Chondrocyte (in vitro differentiated cells): Measurements from ENCODE around the gene CARNS1. TPM values are rescaled to one million over a fixed set of nuclear protein-coding genes. Genes with fewer than 3 reads are reported as not detected.

Experiments
- DNase-seq: peaks from one replicate; pipeline ENCODE4 v3.0.0; 2021; ENCODE audit warnings: mixed read lengths, low spot score
- H3K27ac Mint-ChIP-seq: one replicate; pipeline ENCODE4 v1.8.0; 2021; ENCODE audit warnings: mild to moderate bottlenecking, moderate library complexity, mixed read lengths; ENCODE audit not compliant: unreplicated experiment
- H3K27me3 Mint-ChIP-seq: 2 replicates; pipeline ENCODE4 v1.8.0; 2021; ENCODE audit warnings: low read depth, mixed read lengths
- H3K36me3 Mint-ChIP-seq: 2 replicates; pipeline ENCODE4 v1.8.0; 2021; ENCODE audit warnings: low read depth, mixed read lengths
- H3K4me1 Mint-ChIP-seq: 2 replicates; pipeline ENCODE4 v1.8.0; 2021; ENCODE audit warnings: low read depth, mild to moderate bottlenecking, mixed read lengths
- H3K4me3 Mint-ChIP-seq: one replicate; pipeline ENCODE4 v1.8.0; 2021; ENCODE audit warnings: mild to moderate bottlenecking, moderate library complexity, mixed read lengths; ENCODE audit not compliant: unreplicated experiment
- H3K9me3 Mint-ChIP-seq: 2 replicates; pipeline ENCODE4 v1.8.0; 2021; ENCODE audit warnings: low read depth, mixed read lengths
- total RNA-seq: library from RNA; stranded (reverse); gene quantifications from 3 replicates; pipeline ENCODE4 v1.2.1, GENCODE V29; 2021
- TF ChIP-seq, protein P1 (sequence below): fragments of 200-600 bp; sonication (generic); IDR thresholded peaks from 2 replicates; pipeline ENCODE4 v1.5.0; 2021; ENCODE audit warnings: antibody characterized with exemption, mild to moderate bottlenecking, moderate library complexity

Gene CARNS1
- total RNA-seq, 1 donor from 2014 or later = 1.8 TPM

DNA sequence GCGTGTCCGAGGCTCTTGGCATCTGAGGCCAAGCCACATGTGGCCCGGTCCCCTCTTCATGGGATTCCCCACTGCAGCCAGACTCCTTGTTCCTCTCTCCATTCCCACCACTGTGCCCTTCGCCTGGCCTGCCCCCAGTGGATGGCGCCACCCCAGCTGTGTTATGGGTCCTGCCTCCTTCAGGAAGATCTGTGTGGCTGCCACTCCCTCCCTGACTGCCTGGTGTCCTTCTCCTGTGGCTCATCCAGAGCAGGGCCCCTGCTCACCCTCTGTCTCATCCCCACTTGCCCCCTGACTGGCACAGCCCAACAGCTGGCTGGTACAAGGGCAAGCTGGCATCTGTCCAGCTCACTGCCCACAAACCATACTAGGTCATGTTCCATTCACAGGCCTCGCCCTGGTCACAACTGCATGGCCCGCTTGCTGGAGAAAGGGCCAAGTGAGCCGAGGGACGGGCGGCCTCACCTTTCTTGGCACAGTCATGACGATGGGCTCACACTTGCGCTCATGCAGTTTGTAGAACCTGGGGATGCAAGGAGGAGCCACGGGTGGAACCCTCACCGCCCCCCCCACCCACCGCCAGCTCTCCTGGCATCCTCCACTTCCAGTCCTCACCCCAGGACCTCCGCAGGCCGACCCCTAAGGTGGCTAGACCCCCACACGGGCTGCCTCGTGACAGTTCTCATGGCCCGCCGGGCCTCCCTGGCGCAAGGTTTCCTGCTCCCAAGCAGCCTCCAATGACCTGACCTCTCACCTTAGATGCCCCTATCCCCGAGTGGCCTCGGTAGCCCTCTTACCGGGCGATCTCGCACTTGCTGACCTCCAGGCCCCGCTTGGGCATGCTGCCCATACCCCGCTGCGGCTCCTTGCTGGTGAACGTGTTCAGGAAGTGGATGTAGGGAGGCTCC is 24.1 kb downstream of the CARNS1 start:
- TF ChIP-seq, protein P1, sequence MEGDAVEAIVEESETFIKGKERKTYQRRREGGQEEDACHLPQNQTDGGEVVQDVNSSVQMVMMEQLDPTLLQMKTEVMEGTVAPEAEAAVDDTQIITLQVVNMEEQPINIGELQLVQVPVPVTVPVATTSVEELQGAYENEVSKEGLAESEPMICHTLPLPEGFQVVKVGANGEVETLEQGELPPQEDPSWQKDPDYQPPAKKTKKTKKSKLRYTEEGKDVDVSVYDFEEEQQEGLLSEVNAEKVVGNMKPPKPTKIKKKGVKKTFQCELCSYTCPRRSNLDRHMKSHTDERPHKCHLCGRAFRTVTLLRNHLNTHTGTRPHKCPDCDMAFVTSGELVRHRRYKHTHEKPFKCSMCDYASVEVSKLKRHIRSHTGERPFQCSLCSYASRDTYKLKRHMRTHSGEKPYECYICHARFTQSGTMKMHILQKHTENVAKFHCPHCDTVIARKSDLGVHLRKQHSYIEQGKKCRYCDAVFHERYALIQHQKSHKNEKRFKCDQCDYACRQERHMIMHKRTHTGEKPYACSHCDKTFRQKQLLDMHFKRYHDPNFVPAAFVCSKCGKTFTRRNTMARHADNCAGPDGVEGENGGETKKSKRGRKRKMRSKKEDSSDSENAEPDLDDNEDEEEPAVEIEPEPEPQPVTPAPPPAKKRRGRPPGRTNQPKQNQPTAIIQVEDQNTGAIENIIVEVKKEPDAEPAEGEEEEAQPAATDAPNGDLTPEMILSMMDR = peak; percentile 48
- no peak overlapping the region for H3K4me3 Mint-ChIP-seq
- DNase-seq = peak; percentile 90
- H3K4me1 Mint-ChIP-seq = peaks cover 28% of the 10 kb centered on the region
- H3K36me3 Mint-ChIP-seq = no peaks in the 10 kb centered on the region
- no peaks in the 10 kb centered on the region for H3K9me3 Mint-ChIP-seq
- H3K27me3 Mint-ChIP-seq = no peaks in the 10 kb centered on the region
- peak overlapping the region; percentile 54 for H3K27ac Mint-ChIP-seq

DNA sequence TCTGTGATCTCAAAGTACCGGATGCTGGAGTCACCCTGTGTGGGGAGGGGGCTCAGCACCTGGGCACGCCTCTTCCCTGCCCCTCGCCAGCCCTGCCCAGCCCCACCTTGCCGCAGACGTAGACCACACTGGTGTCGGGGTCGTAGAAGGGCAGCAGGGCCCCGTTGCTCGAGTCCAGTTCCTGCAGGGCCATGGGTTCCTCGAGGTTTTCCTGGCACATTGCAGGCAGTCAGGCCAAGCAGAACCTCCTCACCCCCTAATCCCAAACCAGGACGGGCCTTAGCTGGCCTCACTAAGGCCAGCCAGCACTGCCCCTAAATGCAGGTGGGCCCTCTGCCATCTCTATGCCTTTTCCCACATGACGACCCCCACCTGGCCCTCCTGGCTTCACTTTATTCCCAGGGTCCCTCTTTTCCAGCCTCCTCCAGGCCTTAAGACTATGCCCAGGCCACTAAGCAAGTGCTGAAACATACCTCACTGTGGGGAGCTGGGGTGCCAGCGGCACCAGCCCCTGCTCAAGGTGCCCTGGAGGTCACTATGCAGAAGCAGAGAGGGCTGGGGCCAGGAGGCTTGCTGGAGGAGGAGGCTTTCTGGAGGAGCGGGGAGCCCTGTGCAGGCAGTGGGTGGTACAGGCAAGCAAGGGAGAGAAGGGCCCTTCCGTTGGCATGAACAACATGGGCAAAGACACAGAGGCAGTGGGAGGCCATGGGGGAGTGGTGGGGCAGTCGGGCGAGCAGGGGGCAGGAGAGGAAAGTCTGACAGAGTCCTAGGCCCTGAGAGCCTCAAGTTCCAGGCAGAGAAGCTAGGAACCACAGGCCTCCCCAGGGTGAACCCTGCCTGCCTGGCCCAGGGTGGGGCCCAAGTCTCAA is 25.0 kb downstream of the CARNS1 start:
- H3K36me3 Mint-ChIP-seq = no peaks in the 10 kb centered on the region
- H3K27ac Mint-ChIP-seq = peak overlapping the region; percentile 54
- no peak overlapping the region for H3K4me3 Mint-ChIP-seq
- peaks cover 28% of the 10 kb centered on the region for H3K4me1 Mint-ChIP-seq
- H3K27me3 Mint-ChIP-seq = no peaks in the 10 kb centered on the region
- DNase-seq = no peak
- TF ChIP-seq, protein P1 = no peak
- H3K9me3 Mint-ChIP-seq = no peaks in the 10 kb centered on the region

DNA sequence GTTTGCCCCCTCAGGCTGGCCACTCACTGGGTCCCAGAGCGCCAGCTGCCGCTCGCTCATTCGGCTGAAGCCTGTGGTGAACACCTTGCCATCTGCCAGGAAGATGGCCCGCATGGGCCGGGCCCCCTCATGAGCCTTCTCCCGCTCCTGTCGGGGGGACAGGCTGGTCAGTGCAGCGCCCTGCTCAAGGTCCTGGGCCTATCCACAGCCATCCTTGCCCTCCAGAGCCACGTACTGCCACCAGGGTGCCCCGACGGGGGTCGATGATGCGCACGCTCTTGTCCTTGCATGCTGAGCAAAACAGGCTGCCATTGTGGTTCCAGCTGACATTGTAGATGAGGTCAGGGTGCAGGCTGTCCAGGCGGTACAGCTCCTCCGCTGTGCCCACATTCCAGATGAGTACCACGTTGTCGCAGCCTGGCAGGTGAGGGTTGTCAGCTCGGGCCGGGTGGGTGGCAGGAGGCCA is 25.7 kb downstream of the CARNS1 start:
- DNase-seq = no peak
- H3K36me3 Mint-ChIP-seq = no peaks in the 10 kb centered on the region
- H3K4me1 Mint-ChIP-seq = peaks cover 28% of the 10 kb centered on the region
- H3K4me3 Mint-ChIP-seq = no peak overlapping the region
- H3K27ac Mint-ChIP-seq = peak overlapping the region; percentile 45
- H3K27me3 Mint-ChIP-seq = no peaks in the 10 kb centered on the region
- TF ChIP-seq, protein P1 = no peak
- no peaks in the 10 kb centered on the region for H3K9me3 Mint-ChIP-seq

DNA sequence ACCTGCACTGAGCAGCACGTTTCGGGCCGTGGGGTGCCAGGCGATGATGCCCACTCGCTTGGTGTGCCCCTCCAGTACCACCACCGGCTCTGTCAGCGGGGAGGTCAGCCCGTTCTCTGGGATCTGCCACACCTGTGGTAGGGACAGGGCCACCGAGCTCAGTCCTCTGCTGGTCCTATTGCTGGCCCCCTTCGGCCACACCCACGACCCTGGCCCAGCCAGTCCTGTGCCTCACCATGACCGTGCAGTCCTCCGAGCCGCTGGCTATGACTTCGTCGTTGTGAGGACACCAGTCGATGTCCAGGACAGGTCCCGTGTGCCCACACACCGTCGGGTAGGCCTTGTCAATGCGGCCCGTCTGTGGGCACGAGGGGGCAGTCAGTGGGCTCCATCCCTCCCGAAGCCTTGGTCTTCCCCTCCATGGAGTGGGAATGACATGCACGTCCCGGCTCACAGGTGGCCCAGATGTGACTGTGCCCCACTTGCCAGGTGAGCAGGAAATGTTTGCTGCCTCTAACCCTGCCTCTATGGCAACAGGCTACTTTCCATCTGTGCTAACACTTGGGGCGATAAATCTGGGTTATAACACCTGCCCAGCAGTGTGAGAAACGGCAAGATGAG is 26.4 kb downstream of the CARNS1 start:
- H3K27ac Mint-ChIP-seq = peak overlapping the region; percentile 81
- TF ChIP-seq, protein P1 = no peak
- H3K4me1 Mint-ChIP-seq = peaks cover 23% of the 10 kb centered on the region
- peak overlapping the region; percentile 90 for H3K4me3 Mint-ChIP-seq
- peak; percentile 91 for DNase-seq
- H3K27me3 Mint-ChIP-seq = no peaks in the 10 kb centered on the region
- H3K36me3 Mint-ChIP-seq = no peaks in the 10 kb centered on the region
- no peaks in the 10 kb centered on the region for H3K9me3 Mint-ChIP-seq
